Neural progenitor cell (in vitro differentiated cells): ENCODE results near the gene SPTSSB. TPM values are rescaled to one million over a fixed set of nuclear protein-coding genes. Genes with fewer than 3 reads are reported as not detected.

Source experiments
- DNase-seq: peaks from one replicate; pipeline ENCODE4 v3.0.0-alpha.2; 2016; ENCODE audit warnings: low spot score
- H2AFZ ChIP-seq: fragments of 200-600 bp; sonication (generic); replicated peaks from 2 replicates; pipeline ENCODE4 v1.6.1; 2016; ENCODE audit warnings: antibody characterized with exemption
- H3F3A ChIP-seq: fragments of 200-600 bp; sonication (generic); 2 replicates; pipeline ENCODE4 v1.6.1; 2016; ENCODE audit warnings: antibody characterized with exemption, low read depth
- H3K27ac ChIP-seq: fragments of 200-600 bp; sonication (generic); 2 replicates; pipeline ENCODE4 v1.5.1; 2016; ENCODE audit warnings: mild to moderate bottlenecking
- H3K27me3 ChIP-seq: fragments of 200-600 bp; sonication (generic); 2 replicates; pipeline ENCODE4 v1.6.1; 2016; ENCODE audit warnings: mild to moderate bottlenecking, moderate library complexity
- H3K36me3 ChIP-seq: fragments of 200-600 bp; sonication (generic); 2 replicates; pipeline ENCODE4 v1.5.1; 2016
- H3K4me1 ChIP-seq: fragments of 200-600 bp; sonication (generic); 2 replicates; pipeline ENCODE4 v1.6.1; 2016; ENCODE audit warnings: mixed run types
- H3K4me2 ChIP-seq: fragments of 200-600 bp; sonication (generic); 2 replicates; pipeline ENCODE4 v1.6.1; 2016
- H3K4me3 ChIP-seq: fragments of 200-600 bp; sonication (generic); 2 replicates; pipeline ENCODE4 v1.5.1; 2016
- H3K79me2 ChIP-seq: fragments of 200-600 bp; sonication (generic); 2 replicates; pipeline ENCODE4 v1.6.1; 2016; ENCODE audit warnings: low read depth
- H3K9ac ChIP-seq: fragments of 200-600 bp; sonication (generic); 2 replicates; pipeline ENCODE4 v1.6.1; 2016
- H3K9me3 ChIP-seq: fragments of 200-600 bp; sonication (generic); 2 replicates; pipeline ENCODE4 v1.5.1; 2016; ENCODE audit warnings: low read depth
- H4K20me1 ChIP-seq: fragments of 200-600 bp; sonication (generic); 2 replicates; pipeline ENCODE4 v1.6.1; 2016; ENCODE audit warnings: low read depth
- H3K27ac Mint-ChIP-seq: 3 replicates; pipeline ENCODE4 v1.8.0; 2021; ENCODE audit warnings: mixed read lengths
- H3K27me3 Mint-ChIP-seq: 2 replicates; pipeline ENCODE4 v1.8.0; 2022; ENCODE audit warnings: low read depth, mild to moderate bottlenecking, inconsistent platforms, moderate library complexity, mixed read lengths; ENCODE audit not compliant: insufficient read depth
- H3K36me3 Mint-ChIP-seq: 3 replicates; pipeline ENCODE4 v1.8.0; 2021; ENCODE audit warnings: mixed read lengths
- H3K4me1 Mint-ChIP-seq: 3 replicates; pipeline ENCODE4 v1.8.0; 2021; ENCODE audit warnings: mixed read lengths
- H3K4me3 Mint-ChIP-seq: 3 replicates; pipeline ENCODE4 v1.8.0; 2021; ENCODE audit warnings: mild to moderate bottlenecking, moderate library complexity, mixed read lengths
- H3K9me3 Mint-ChIP-seq: 3 replicates; pipeline ENCODE4 v1.8.0; 2020; ENCODE audit warnings: mixed read lengths
- CTCF ChIP-seq: fragments of 200-600 bp; sonication (generic); IDR thresholded peaks from 2 replicates; pipeline ENCODE4 v1.5.1; 2017; ENCODE audit warnings: antibody characterized with exemption, mild to moderate bottlenecking
- EZH2 ChIP-seq: fragments of 200-600 bp; sonication (generic); IDR thresholded peaks from 2 replicates; pipeline ENCODE4 v1.6.1; 2017; ENCODE audit warnings: antibody characterized with exemption, mild to moderate bottlenecking, moderate library complexity
- EZH2phosphoT487 ChIP-seq: fragments of 200-600 bp; sonication (generic); IDR thresholded peaks from 2 replicates; pipeline ENCODE4 v1.6.1; 2017; ENCODE audit warnings: antibody characterized with exemption
- total RNA-seq: library from RNA; depleted of rRNA; stranded (reverse); fragments of >200 nt; gene quantifications from 2 replicates; pipeline ENCODE4 v1.2.3, GENCODE V29; 2015; ENCODE audit warnings: low replicate concordance

The SPTSSB gene
- total RNA-seq, 1 donor from 2014 or later = 1.2 TPM

DNA sequence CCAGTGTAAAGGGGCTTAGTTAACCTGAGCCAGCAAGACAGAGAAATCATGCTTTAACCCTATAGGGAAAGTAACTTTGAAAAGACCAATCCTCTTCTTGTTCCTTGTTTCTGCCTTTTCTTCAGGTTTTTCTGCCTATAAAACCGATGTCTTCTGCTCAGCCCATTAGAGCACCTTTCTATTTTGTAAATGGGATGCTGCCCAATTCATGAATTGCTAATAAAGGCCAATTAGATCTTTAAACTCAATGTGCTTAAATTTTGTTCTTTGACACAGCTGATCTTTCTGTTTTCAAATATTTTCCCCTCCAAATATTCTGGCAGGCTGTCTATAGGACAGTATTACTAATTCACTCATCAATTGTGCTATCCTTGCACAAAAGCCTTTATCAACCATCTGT, 33.8 kb upstream of the SPTSSB start:
- H3K9ac ChIP-seq = no peak overlapping the region
- no peaks in the 10 kb centered on the region for H3K27me3 ChIP-seq
- no peak for DNase-seq
- no peaks in the 10 kb centered on the region for H4K20me1 ChIP-seq
- no peaks in the 10 kb centered on the region for H3F3A ChIP-seq
- H3K27ac ChIP-seq = no peak overlapping the region
- TF ChIP-seq CTCF (no peak), EZH2 (no peak), EZH2phosphoT487 (no peak)
- H2AFZ ChIP-seq = no peak overlapping the region
- no peaks in the 10 kb centered on the region for H3K79me2 ChIP-seq
- no peak overlapping the region for H3K4me2 ChIP-seq
- peaks cover 4% of the 10 kb centered on the region for H3K4me1 ChIP-seq
- H3K36me3 Mint-ChIP-seq = no peaks in the 10 kb centered on the region
- no peak overlapping the region for H3K4me3 Mint-ChIP-seq
- H3K27ac Mint-ChIP-seq = no peak overlapping the region
- no peaks in the 10 kb centered on the region for H3K9me3 Mint-ChIP-seq
- H3K4me1 Mint-ChIP-seq = peaks cover 16% of the 10 kb centered on the region
- H3K4me3 ChIP-seq = no peak overlapping the region
- no peaks in the 10 kb centered on the region for H3K27me3 Mint-ChIP-seq
- no peaks in the 10 kb centered on the region for H3K9me3 ChIP-seq
- H3K36me3 ChIP-seq = no peaks in the 10 kb centered on the region

DNA sequence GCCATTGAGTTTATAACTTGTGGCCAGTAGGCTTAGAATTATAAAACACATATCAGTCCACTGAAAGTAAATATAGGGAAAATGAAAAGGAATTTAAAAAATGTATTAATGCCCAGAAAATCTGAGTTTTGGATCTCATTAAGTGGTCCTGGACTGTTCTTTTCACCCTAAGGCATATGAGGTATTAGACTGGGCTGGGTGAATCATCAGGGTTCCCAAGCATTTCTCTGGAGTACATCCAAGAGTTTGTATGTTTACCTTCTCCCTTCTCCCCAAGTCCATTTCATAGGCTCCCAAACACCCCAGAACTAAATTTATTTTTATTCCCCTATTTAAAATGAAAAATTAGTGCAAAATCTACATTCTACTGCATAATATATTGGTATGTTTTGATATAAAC, 31.9 kb upstream of the SPTSSB start:
- H3K79me2 ChIP-seq = no peaks in the 10 kb centered on the region
- no peaks in the 10 kb centered on the region for H3K9me3 ChIP-seq
- no peaks in the 10 kb centered on the region for H3K36me3 ChIP-seq
- H3K9ac ChIP-seq = no peak overlapping the region
- H3K4me1 ChIP-seq = no peaks in the 10 kb centered on the region
- H3K4me3 ChIP-seq = no peak overlapping the region
- no peaks in the 10 kb centered on the region for H3K36me3 Mint-ChIP-seq
- H3K27ac ChIP-seq = no peak overlapping the region
- H3K4me3 Mint-ChIP-seq = no peak overlapping the region
- no peak for DNase-seq
- H3K27me3 Mint-ChIP-seq = no peaks in the 10 kb centered on the region
- peaks cover 11% of the 10 kb centered on the region for H3K4me1 Mint-ChIP-seq
- H2AFZ ChIP-seq = no peak overlapping the region
- H3K4me2 ChIP-seq = no peak overlapping the region
- no peak overlapping the region for H3K27ac Mint-ChIP-seq
- H4K20me1 ChIP-seq = no peaks in the 10 kb centered on the region
- H3K9me3 Mint-ChIP-seq = peaks cover 15% of the 10 kb centered on the region
- H3K27me3 ChIP-seq = no peaks in the 10 kb centered on the region
- no peaks in the 10 kb centered on the region for H3F3A ChIP-seq
- TF ChIP-seq CTCF (no peak), EZH2phosphoT487 (no peak), EZH2 (no peak)

DNA sequence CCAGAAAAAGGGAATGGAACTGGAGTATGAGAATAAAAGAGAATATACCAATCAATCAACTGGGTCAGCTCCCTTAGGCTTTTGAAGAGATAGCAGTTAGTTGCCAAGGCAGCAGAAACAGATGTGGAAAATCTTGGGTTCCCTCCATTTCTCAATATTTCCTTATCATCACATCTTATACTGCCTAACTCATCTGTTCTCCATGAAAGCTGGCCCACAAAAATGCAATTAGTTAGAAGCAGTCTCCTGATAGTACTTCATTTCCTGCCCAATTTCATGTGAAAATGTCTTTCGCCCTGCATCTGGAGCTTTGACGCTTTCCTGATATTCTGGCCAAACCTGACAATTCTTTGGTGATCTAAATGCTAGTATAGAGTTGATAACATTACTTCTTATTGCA, 30.1 kb upstream of the SPTSSB start:
- Mint-ChIP-seq H3K36me3 (no peaks in the 10 kb centered on the region), H3K9me3 (peaks cover 21% of the 10 kb centered on the region), H3K4me3 (no peak overlapping the region), H3K27me3 (no peaks in the 10 kb centered on the region), H3K4me1 (peaks cover 11% of the 10 kb centered on the region), H3K27ac (no peak overlapping the region)
- Histone ChIP-seq H3K27me3 (no peaks in the 10 kb centered on the region), H2AFZ (no peak overlapping the region), H3K4me1 (no peaks in the 10 kb centered on the region), H3K9ac (no peak overlapping the region), H3K36me3 (no peaks in the 10 kb centered on the region), H4K20me1 (no peaks in the 10 kb centered on the region), H3K4me2 (no peak overlapping the region), H3K79me2 (no peaks in the 10 kb centered on the region), H3K9me3 (no peaks in the 10 kb centered on the region), H3F3A (no peaks in the 10 kb centered on the region), H3K27ac (no peak overlapping the region), H3K4me3 (no peak overlapping the region)
- no peak for DNase-seq
- TF ChIP-seq EZH2phosphoT487 (no peak), CTCF (no peak), EZH2 (no peak)

DNA sequence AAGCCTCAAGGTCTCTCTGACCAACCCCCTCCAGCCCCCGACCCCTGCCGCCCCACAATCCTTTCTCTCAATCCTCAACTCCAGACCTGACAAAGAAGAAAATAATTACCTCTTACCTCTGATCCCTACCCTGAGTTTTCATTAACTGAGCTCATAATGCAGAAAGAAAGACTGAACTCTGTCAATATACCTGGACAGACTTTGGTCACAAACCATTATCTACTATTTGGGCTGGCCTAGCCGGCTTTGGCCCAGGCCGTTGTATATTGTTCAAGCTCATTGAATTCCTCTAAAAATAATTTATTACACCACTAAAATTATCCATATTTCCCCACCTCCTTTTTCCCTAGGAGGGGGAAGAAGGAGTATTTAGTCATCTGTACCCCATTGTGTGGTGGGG, 29.3 kb upstream of the SPTSSB start:
- Histone ChIP-seq H3K9ac (no peak overlapping the region), H3K4me1 (no peaks in the 10 kb centered on the region), H3F3A (no peaks in the 10 kb centered on the region), H3K27ac (no peak overlapping the region), H4K20me1 (no peaks in the 10 kb centered on the region), H3K9me3 (no peaks in the 10 kb centered on the region), H2AFZ (no peak overlapping the region), H3K27me3 (no peaks in the 10 kb centered on the region), H3K79me2 (no peaks in the 10 kb centered on the region), H3K4me2 (no peak overlapping the region), H3K4me3 (no peak overlapping the region), H3K36me3 (no peaks in the 10 kb centered on the region)
- DNase-seq = no peak
- Mint-ChIP-seq H3K9me3 (peaks cover 21% of the 10 kb centered on the region), H3K4me1 (peaks cover 9% of the 10 kb centered on the region), H3K27me3 (no peaks in the 10 kb centered on the region), H3K27ac (no peak overlapping the region), H3K36me3 (no peaks in the 10 kb centered on the region), H3K4me3 (no peak overlapping the region)
- TF ChIP-seq EZH2phosphoT487 (no peak), CTCF (no peak), EZH2 (no peak)
